ENCODE data around the gene TRAF7. TPM values are rescaled to one million over a fixed set of nuclear protein-coding genes. Genes with fewer than 3 reads are reported as not detected.

Gene TRAF7
- total RNA-seq, 1 experiment from 2014 or later, result 118 TPM

DNA sequence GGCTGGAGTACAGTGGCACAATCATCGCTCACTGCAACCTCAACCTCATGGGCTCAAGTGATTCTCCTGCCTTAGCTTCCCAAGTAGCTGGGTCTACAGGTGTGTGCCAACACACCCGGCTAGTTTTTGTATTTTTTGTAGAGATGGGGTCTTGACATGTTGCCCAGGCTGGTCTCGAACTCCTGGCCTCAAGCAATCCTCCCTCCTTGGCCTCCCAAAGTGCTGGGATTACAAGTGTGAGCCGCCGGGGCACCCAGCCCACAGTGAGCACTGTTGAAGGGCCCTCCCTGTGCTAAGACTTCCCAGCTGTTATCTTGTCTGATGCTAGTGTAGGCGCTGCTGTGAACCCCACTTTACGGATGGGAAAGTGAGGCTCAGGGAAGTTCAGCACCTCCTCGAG lies 32.8 kb downstream of the TRAF7 start:
- Mint-ChIP-seq H3K27ac (ENCODE audit: unreplicated experiment) (no peak overlapping the region), H3K36me3 (ENCODE audit: insufficient read depth, unreplicated experiment) (peaks cover 23% of the 10 kb centered on the region), H3K27me3 (ENCODE audit: unreplicated experiment) (peaks cover 51% of the 10 kb centered on the region), H3K9me3 (ENCODE audit: low read depth, unreplicated experiment) (no peaks in the 10 kb centered on the region), H3K4me3 (ENCODE audit: low read depth, unreplicated experiment) (no peak overlapping the region), H3K4me1 (ENCODE audit: low read depth, unreplicated experiment) (peaks cover 14% of the 10 kb centered on the region)
- intact Hi-C loops (cut with micrococcal nuclease; ENCODE audit: unreplicated experiment), result no loop called here
- no TSS peak for BruUV-seq (replicated peaks)
- CTCF ChIA-PET, result no interaction called here
- TF ChIP-seq, protein P1, sequence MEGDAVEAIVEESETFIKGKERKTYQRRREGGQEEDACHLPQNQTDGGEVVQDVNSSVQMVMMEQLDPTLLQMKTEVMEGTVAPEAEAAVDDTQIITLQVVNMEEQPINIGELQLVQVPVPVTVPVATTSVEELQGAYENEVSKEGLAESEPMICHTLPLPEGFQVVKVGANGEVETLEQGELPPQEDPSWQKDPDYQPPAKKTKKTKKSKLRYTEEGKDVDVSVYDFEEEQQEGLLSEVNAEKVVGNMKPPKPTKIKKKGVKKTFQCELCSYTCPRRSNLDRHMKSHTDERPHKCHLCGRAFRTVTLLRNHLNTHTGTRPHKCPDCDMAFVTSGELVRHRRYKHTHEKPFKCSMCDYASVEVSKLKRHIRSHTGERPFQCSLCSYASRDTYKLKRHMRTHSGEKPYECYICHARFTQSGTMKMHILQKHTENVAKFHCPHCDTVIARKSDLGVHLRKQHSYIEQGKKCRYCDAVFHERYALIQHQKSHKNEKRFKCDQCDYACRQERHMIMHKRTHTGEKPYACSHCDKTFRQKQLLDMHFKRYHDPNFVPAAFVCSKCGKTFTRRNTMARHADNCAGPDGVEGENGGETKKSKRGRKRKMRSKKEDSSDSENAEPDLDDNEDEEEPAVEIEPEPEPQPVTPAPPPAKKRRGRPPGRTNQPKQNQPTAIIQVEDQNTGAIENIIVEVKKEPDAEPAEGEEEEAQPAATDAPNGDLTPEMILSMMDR (IDR thresholded peaks at IDR 0.05; ENCODE audit: unreplicated experiment), result no peak
- no peak for DNase-seq

DNA sequence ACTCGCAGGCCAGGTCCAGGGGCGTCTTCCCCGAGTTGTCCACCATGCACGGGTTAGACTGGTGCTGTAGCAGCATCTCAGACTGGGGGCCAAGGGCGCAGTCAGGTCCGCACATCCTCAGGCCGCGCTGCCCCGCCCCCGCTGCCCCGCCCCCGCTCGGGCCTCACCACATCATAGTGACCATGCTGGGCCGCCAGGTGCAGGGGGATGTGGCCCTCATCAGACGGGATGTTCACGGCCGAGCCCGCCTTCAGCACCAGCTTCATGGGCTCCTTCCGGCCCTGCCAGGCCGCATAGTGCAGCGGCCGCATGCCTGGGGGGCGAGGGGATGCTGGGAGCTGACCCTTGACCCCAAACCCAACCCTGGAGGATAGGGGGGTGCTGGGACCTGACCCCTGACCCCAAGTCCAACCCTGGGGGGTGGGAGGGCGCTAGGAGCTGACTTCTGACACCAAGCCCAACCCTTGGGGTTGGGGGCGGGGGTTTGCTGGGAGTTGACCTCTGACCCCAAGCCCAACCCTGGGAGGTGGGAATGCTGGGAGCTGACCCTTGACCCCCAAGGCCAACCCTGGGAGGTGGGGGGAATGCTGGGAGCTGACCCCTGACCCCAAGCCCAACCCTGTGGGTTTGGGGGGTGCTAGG lies 33.8 kb downstream of the TRAF7 start:
- CTCF ChIA-PET, result interaction anchor here (0.9 kb wide), 1 partner anchor 33 kb away, joined by 3 read pairs; no protein-coding TSS in a partner anchor
- no peak for DNase-seq
- Mint-ChIP-seq H3K36me3 (ENCODE audit: insufficient read depth, unreplicated experiment) (peaks cover 19% of the 10 kb centered on the region), H3K4me3 (ENCODE audit: low read depth, unreplicated experiment) (no peak overlapping the region), H3K4me1 (ENCODE audit: low read depth, unreplicated experiment) (peaks cover 10% of the 10 kb centered on the region), H3K27me3 (ENCODE audit: unreplicated experiment) (peaks cover 55% of the 10 kb centered on the region), H3K27ac (ENCODE audit: unreplicated experiment) (no peak overlapping the region), H3K9me3 (ENCODE audit: low read depth, unreplicated experiment) (no peaks in the 10 kb centered on the region)
- BruUV-seq (replicated peaks), result no TSS peak
- TF ChIP-seq, protein P1 (IDR thresholded peaks at IDR 0.05; ENCODE audit: unreplicated experiment), result no peak
- intact Hi-C loops (cut with micrococcal nuclease; ENCODE audit: unreplicated experiment), result no loop called here

DNA sequence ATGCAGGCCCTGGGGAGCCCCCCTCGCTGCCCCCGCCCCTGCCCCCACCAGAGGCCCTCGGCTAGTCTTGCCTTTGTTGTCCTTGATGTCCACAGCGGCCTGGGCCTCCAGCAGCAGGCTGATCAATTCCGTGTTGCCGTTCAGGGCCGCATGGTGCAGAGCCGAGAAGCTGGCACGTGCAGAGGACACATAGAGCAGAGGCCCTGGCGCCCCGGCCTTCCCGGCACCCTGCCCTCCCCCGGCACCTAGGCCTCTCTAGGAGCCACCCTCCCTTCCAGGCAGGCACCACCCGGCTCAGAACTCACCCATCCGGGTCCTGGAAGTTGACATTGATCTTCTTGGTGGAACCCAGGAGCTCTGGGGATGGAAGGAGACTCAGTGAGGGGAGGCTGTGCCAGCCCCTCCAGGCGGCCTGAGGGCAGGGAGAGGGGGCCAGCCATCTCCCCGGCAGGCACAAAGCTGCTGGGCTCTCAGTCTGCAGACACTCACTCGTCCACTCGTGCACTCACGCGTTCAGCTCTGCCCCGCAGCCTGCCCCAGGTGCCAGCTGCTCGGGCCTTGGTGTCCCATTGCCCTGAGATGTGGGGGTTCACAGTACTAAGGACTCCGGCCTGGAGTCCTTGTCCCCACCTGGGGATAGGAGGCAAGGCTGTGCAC lies 34.5 kb downstream of the TRAF7 start:
- DNase-seq, result no peak
- TF ChIP-seq, protein P1 (IDR thresholded peaks at IDR 0.05; ENCODE audit: unreplicated experiment), result no peak
- Mint-ChIP-seq H3K4me3 (ENCODE audit: low read depth, unreplicated experiment) (no peak overlapping the region), H3K9me3 (ENCODE audit: low read depth, unreplicated experiment) (no peaks in the 10 kb centered on the region), H3K27ac (ENCODE audit: unreplicated experiment) (no peak overlapping the region), H3K27me3 (ENCODE audit: unreplicated experiment) (peaks cover 55% of the 10 kb centered on the region), H3K4me1 (ENCODE audit: low read depth, unreplicated experiment) (peaks cover 7% of the 10 kb centered on the region), H3K36me3 (ENCODE audit: insufficient read depth, unreplicated experiment) (peaks cover 18% of the 10 kb centered on the region)
- intact Hi-C loops (cut with micrococcal nuclease; ENCODE audit: unreplicated experiment), result no loop called here
- no TSS peak for BruUV-seq (replicated peaks)
- CTCF ChIA-PET, result interaction anchor here (0.7 to 0.8 kb wide), 2 partner anchors 16 to 167 kb away, joined by 3 to 5 read pairs; no protein-coding TSS in a partner anchor

DNA sequence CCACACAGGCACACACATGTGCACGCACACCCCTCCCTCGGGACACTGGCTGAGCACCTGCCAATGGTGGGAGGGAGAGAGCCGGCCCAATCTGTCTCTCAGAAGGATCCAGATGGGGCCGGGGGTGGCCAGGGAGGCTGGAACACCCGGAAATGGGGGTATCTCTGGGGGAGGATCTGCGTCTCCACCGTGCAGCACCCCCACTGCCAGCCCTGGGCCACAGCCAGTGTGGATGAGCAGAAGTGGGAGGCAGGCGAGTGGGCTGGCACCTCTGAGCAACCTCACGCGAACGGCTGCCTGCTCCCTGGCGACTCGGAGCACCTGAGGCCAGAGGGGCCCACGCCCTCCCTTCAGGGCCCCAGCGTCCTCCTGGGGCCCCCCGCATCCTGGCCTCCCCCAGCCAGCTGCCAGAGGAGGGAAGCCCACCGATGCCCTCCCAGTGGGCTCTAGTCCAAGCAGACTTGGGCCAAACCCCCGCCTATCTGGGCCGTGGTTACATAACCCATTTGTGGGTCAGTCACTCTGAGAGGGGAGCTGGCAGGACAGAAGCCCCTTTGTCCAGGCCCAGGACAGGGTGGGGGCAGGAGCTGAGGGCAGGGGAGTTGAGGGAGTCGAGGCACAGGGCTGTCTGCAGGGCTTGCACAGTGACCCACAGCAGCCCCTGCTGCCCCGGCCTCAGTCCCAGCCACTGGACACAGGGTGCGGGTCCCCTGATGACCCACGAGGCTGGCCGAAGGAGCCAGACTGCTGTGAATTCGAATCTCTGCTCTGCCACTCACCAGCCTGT lies 35.3 kb downstream of the TRAF7 start:
- CTCF ChIA-PET, result interaction anchor here (0.8 kb wide), 1 partner anchor 168 kb away, joined by 3 read pairs; no protein-coding TSS in a partner anchor
- TF ChIP-seq, protein P1 (IDR thresholded peaks at IDR 0.05; ENCODE audit: unreplicated experiment), result no peak
- Mint-ChIP-seq H3K4me1 (ENCODE audit: low read depth, unreplicated experiment) (peaks cover 10% of the 10 kb centered on the region), H3K27me3 (ENCODE audit: unreplicated experiment) (peaks cover 55% of the 10 kb centered on the region), H3K36me3 (ENCODE audit: insufficient read depth, unreplicated experiment) (peaks cover 19% of the 10 kb centered on the region), H3K4me3 (ENCODE audit: low read depth, unreplicated experiment) (no peak overlapping the region), H3K27ac (ENCODE audit: unreplicated experiment) (no peak overlapping the region), H3K9me3 (ENCODE audit: low read depth, unreplicated experiment) (no peaks in the 10 kb centered on the region)
- BruUV-seq (replicated peaks), result no TSS peak
- intact Hi-C loops (cut with micrococcal nuclease; ENCODE audit: unreplicated experiment), result no loop called here
- DNase-seq, result no peak

All from Calu3 (cell line).